ENCODE results near the gene TFEC. TPM values are rescaled to one million over a fixed set of nuclear protein-coding genes. Genes with fewer than 3 reads are reported as not detected.

Gene TFEC
- total and polyA plus RNA-seq, 10 of the 15 experiments (the other 5 are each of a cell fraction or from before 2014, with no cell fraction given) = 0.18 to 5.8 (median 2.4) TPM

DNA sequence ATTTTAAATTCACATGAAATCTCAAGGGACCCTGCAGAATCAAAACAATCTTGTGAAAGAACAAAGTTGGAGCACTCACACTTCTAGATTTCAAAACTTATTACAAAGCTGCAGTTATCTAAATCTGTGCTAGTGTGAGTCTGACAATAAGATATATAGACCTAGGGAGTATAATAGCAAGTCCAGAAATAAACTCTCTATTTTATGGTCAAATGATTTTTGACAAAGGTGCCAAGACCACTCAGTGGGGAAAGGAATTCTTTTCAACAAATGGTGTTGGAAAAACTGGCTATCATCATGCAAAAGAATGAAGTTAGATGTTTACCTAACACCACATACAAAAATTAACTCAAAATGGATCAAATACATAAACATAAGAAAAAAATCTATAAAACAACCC lies 68.2 kb downstream of the TFEC start:
- no peak overlapping the region for H3K4me2 ChIP-seq (ENCODE audit: control insufficient read depth, insufficient read depth)
- intact Hi-C loops (cut with micrococcal nuclease; ENCODE audit: unreplicated experiment) = no loop called here
- ATAC-seq (no peak), DNase-seq (ENCODE audit: low read depth, low spot score) (no peak), FAIRE-seq (no peak)
- POLR2A ChIA-PET = no interaction called here
- no peak overlapping the region for H3K9ac ChIP-seq (ENCODE audit: control insufficient read depth, insufficient read depth, low read length)
- no TSS peak for BruUV-seq (replicated peaks)
- TF ChIP-seq, protein P1, sequence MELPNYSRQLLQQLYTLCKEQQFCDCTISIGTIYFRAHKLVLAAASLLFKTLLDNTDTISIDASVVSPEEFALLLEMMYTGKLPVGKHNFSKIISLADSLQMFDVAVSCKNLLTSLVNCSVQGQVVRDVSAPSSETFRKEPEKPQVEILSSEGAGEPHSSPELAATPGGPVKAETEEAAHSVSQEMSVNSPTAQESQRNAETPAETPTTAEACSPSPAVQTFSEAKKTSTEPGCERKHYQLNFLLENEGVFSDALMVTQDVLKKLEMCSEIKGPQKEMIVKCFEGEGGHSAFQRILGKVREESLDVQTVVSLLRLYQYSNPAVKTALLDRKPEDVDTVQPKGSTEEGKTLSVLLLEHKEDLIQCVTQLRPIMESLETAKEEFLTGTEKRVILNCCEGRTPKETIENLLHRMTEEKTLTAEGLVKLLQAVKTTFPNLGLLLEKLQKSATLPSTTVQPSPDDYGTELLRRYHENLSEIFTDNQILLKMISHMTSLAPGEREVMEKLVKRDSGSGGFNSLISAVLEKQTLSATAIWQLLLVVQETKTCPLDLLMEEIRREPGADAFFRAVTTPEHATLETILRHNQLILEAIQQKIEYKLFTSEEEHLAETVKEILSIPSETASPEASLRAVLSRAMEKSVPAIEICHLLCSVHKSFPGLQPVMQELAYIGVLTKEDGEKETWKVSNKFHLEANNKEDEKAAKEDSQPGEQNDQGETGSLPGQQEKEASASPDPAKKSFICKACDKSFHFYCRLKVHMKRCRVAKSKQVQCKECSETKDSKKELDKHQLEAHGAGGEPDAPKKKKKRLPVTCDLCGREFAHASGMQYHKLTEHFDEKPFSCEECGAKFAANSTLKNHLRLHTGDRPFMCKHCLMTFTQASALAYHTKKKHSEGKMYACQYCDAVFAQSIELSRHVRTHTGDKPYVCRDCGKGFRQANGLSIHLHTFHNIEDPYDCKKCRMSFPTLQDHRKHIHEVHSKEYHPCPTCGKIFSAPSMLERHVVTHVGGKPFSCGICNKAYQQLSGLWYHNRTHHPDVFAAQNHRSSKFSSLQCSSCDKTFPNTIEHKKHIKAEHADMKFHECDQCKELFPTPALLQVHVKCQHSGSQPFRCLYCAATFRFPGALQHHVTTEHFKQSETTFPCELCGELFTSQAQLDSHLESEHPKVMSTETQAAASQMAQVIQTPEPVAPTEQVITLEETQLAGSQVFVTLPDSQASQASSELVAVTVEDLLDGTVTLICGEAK (IDR thresholded peaks at IDR 0.05; ENCODE audit: borderline replicate concordance) = no peak
- TF ChIP-seq MEF2B (IDR thresholded peaks at IDR 0.05; ENCODE audit: partially characterized antibody, poor library complexity, severe bottlenecking) = no peak
- in situ Hi-C loops (cut with MboI) = no loop called here
- RAD21 ChIA-PET (ENCODE audit: unreplicated experiment) = no interaction called here
- no peaks in the 10 kb centered on the region for H3K79me2 ChIP-seq (ENCODE audit: control insufficient read depth, insufficient read depth, low read length)
- H3K27ac ChIP-seq (ENCODE audit: control insufficient read depth, insufficient read depth) = no peak overlapping the region
- H3K27me3 ChIP-seq (replicated peaks in 1 of 2; ENCODE audit: control insufficient read depth in 2 of 2, insufficient read depth in 2 of 2, low read length in 1 of 2) = no peaks in the 10 kb centered on the region
- no peaks in the 10 kb centered on the region for H3K36me3 ChIP-seq (ENCODE audit: control insufficient read depth in 2 of 2, insufficient read depth in 2 of 2, low read length in 1 of 2)
- CTCF ChIA-PET = no interaction called here
- no peak overlapping the region for H3K4me3 ChIP-seq
- H3K9me3 ChIP-seq (replicated peaks; ENCODE audit: control insufficient read depth, insufficient read depth, low read length) = no peaks in the 10 kb centered on the region
- H4K20me1 ChIP-seq (ENCODE audit: control insufficient read depth, insufficient read depth) = no peaks in the 10 kb centered on the region
- H3K4me1 ChIP-seq (ENCODE audit: control insufficient read depth, insufficient read depth, low read length) = no peaks in the 10 kb centered on the region
- SMC1A ChIA-PET (ENCODE audit: uncharacterized antibody, unreplicated experiment) = no interaction called here
- H2AFZ ChIP-seq (ENCODE audit: control insufficient read depth, low read depth, low read length) = no peak overlapping the region

DNA sequence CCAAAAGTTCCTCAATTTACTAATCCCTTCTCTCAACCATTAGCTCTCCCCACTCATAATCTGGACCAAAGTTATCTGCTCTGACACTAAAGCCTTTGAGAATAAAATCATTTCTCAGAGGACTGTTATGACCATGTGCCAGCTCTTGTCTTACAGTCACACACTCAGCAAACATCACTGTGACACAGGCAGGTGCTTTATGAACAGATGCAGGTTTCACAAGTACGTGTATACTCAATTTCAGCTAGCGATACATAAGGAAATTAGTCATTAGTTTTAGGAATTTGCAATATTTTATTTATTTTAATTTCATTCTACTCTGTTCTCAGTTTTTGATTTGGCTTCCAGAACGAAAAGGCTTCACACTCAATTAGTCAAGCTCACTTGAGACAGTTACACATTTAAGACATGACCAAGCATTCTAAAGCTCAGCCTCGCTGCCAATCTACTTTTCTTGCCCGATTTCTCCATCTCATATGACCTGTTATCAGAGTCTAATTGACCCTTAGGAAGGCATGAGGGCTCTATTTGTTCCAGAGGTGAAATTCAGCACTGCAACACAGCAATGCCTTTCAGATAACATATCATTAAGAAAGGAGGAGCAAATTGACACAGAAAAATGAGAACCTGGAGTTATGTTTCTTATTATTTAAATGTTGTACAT lies 76.8 kb downstream of the TFEC start:
- no peak overlapping the region for H2AFZ ChIP-seq (ENCODE audit: control insufficient read depth, low read depth, low read length)
- no peaks in the 10 kb centered on the region for H4K20me1 ChIP-seq (ENCODE audit: control insufficient read depth, insufficient read depth)
- DNase-seq (ENCODE audit: low read depth, low spot score) (no peak), FAIRE-seq (no peak), ATAC-seq (no peak)
- no peaks in the 10 kb centered on the region for H3K9me3 ChIP-seq (replicated peaks; ENCODE audit: control insufficient read depth, insufficient read depth, low read length)
- in situ Hi-C loops (cut with MboI) (no loop called here), intact Hi-C loops (cut with micrococcal nuclease; ENCODE audit: unreplicated experiment) (no loop called here)
- no peaks in the 10 kb centered on the region for H3K27me3 ChIP-seq (replicated peaks in 1 of 2; ENCODE audit: control insufficient read depth in 2 of 2, insufficient read depth in 2 of 2, low read length in 1 of 2)
- POLR2A ChIA-PET = no interaction called here
- H3K27ac ChIP-seq (ENCODE audit: control insufficient read depth, insufficient read depth) = no peak overlapping the region
- H3K9ac ChIP-seq (ENCODE audit: control insufficient read depth, insufficient read depth, low read length) = no peak overlapping the region
- no peaks in the 10 kb centered on the region for H3K36me3 ChIP-seq (ENCODE audit: control insufficient read depth in 2 of 2, insufficient read depth in 2 of 2, low read length in 1 of 2)
- SMC1A ChIA-PET (ENCODE audit: uncharacterized antibody, unreplicated experiment) = interaction anchor here (1.0 kb wide), 1 partner anchor 246 kb away, joined by 3 read pairs; no protein-coding TSS in a partner anchor
- RAD21 ChIA-PET (ENCODE audit: unreplicated experiment) = no interaction called here
- CTCF ChIA-PET = no interaction called here
- no peaks in the 10 kb centered on the region for H3K4me1 ChIP-seq (ENCODE audit: control insufficient read depth, insufficient read depth, low read length)
- H3K4me3 ChIP-seq = no peak overlapping the region
- H3K4me2 ChIP-seq (ENCODE audit: control insufficient read depth, insufficient read depth) = no peak overlapping the region
- BruUV-seq (replicated peaks) = no TSS peak
- WGBS (ENCODE audit: insufficient coverage, insufficient replicate concordance, low lambda C conversion rate, missing lambda C conversion rate) = 26% methylated on average over 5 of the region's 5 CpGs
- TF ChIP-seq ASH2L (IDR thresholded peaks at IDR 0.05; ENCODE audit: borderline replicate concordance, low read depth) = no peak
- TF ChIP-seq, protein P2, sequence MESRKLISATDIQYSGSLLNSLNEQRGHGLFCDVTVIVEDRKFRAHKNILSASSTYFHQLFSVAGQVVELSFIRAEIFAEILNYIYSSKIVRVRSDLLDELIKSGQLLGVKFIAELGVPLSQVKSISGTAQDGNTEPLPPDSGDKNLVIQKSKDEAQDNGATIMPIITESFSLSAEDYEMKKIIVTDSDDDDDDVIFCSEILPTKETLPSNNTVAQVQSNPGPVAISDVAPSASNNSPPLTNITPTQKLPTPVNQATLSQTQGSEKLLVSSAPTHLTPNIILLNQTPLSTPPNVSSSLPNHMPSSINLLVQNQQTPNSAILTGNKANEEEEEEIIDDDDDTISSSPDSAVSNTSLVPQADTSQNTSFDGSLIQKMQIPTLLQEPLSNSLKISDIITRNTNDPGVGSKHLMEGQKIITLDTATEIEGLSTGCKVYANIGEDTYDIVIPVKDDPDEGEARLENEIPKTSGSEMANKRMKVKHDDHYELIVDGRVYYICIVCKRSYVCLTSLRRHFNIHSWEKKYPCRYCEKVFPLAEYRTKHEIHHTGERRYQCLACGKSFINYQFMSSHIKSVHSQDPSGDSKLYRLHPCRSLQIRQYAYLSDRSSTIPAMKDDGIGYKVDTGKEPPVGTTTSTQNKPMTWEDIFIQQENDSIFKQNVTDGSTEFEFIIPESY (IDR thresholded peaks at IDR 0.05) = no peak
- no peak for TF ChIP-seq POLR2AphosphoS5 (IDR thresholded peaks at IDR 0.05; ENCODE audit: low read length)
- TF ChIP-seq RCOR1 (conservative IDR thresholded peaks at IDR 0.05; ENCODE audit: low read depth, low read length) = no peak
- no peak for TF ChIP-seq FOS (IDR thresholded peaks at IDR 0.05; ENCODE audit: borderline replicate concordance, extremely low read depth, insufficient read length)
- no peak for TF ChIP-seq SP1 (IDR thresholded peaks at IDR 0.05; ENCODE audit: low read depth, low read length)
- no peak for TF ChIP-seq LARP7 (IDR thresholded peaks at IDR 0.05)
- no peaks in the 10 kb centered on the region for H3K79me2 ChIP-seq (ENCODE audit: control insufficient read depth, insufficient read depth, low read length)
